Raji (cell line): ENCODE results near the gene ZRANB2.

Experiments
- POLR2A ChIP-seq: IDR thresholded peaks from 2 replicates; pipeline ENCODE4 v1.6.1; 2011; ENCODE audit warnings: low read depth, low read length, control low read depth; ENCODE audit not compliant: insufficient read depth

The ZRANB2 gene, protein sequence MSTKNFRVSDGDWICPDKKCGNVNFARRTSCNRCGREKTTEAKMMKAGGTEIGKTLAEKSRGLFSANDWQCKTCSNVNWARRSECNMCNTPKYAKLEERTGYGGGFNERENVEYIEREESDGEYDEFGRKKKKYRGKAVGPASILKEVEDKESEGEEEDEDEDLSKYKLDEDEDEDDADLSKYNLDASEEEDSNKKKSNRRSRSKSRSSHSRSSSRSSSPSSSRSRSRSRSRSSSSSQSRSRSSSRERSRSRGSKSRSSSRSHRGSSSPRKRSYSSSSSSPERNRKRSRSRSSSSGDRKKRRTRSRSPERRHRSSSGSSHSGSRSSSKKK

DNA sequence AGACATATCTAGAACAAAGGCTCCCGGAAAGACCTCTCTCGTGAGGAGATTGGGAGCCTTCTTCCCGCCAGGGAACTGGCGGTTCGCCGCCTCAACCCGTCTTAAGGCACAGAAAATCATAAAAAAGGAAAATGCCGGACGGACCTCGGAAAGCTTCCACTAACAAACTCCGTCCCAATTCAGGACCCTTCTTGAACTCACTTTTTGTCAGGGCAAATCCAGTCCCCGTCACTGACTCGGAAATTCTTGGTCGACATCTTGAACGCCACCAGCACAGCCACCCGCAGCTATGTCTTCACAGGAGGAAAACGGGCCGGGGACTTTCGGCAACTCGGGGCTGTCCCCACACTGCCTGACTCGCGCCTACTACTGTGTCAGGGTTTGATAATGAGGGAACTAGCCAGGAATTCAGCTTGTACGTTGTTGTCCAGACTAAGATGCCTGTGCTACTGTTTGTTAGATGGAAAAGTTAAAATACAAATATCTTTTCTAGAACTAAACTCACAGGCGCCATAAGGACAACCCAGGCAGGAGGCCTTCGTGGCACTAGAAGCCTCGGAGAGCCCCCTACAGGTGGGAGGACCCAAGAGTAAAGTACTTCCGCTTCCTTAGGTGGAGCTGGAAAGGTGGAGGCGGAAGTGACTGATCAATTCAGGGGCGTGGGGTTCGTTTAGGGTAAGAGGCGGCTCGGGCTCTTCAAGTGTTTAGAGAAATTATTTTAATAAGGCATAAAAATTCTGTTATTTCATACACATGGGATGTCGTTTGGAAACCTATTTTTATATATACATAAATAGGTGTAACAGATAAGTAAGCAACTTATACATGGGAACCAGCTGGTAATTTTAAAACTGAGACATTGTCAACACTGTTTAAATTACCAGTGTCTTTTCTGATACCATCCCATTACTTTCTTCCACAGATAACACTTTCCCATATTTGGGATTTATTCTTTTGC lies at the start of gene ZRANB2:
Gene ZRANB2, minus strand, starts transcription at position 297 of the 958 bp plus-strand sequence. Its CDS starts 40 bp downstream, at position 257.
- TF ChIP-seq POLR2A = peak; percentile 81

DNA sequence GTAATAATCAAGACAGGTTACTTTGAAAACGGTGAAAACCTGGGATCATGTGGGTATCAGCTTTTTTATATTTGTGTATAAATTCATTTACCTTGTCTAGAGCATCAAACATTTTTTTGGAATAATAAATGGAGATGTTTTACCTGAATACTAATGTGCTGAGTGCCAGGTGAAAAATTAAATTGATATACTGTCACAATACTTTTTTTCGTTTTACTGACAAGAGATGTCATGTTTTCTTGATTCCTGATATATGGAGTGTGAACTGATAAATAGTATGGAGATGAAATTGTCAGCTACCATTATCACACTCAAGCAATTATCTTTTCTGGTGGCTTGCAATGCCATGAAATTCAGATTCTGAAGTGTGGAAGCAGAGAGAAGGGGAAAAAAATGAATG lies 47.2 kb upstream of the ZRANB2 start:
- no peak for TF ChIP-seq POLR2A

DNA sequence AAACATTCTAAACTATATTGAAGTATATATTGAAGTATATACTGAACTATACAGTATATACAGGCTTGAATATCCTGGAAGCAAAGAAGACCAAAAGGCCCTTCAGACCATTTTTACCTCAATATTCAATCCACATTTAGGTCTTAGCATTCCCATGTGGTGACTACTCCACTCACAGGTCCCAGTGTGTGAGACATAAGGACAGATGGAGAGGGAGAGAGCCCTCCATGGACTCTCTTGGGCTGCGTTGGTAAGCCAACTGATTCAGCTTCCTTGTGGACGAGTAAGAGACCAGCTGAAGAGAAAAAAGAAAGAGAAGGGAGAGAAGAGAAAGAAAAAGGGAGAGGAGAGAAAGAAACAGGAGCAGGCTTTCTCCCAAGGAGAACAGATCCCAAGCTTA lies 37.3 kb upstream of the ZRANB2 start:
- no peak for TF ChIP-seq POLR2A

- TF ChIP-seq POLR2A = no peak
Observed at GRCh38 chr1:71116729-71117128, 35.9 kb upstream of the ZRANB2 start.

DNA sequence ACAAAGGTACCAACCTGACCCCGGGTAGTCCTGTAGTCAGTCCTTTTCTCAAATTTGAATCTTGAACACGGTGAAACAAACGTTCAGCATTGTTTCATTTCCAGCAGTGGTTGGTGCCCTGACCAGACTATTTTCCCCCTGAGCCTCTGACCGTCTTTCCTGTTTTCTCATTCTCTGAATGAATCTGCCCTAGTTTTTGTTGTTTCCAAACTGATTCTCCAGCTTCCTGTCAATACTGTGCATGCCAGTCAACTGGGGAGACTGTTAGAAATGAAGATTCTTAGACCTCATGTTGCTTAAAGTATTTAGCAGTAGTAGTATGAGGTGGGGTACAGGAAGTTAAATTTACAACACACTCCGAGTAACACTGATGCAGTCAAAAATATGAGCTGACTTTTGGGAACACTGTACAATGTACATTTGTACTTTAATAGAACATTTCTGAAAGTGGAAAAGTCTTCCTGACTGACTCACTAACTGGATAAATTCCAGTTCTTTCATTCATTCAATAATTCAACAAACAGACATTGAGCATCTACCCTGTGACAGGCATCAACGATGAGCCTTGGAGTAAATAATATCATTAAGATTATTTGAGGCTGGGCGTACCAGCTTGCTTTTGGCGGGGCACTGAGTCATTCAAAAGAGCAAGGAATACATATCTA lies 26.0 kb upstream of the ZRANB2 start:
- no peak for TF ChIP-seq POLR2A

DNA sequence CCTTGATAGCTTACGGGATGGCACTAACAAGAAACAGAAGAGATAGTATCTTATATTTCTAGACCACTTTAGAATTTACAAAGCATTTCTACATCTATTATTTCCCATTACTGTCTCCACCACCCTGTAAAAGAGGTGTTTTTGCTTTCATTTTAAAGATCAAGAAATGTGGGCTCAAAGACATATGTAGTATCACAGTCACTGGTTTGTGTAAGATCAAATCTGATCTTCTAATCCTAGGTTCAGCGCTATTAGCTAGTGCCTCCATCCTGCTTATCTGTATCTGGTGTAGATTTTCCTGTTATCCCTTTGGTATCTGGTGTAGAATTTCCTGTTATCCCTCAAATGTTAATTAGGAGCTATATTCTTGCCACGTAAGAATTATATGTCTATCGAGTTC lies 23.6 kb upstream of the ZRANB2 start:
- no peak for TF ChIP-seq POLR2A

GRCh38 chr1:71101839-71102376 lies 21.1 kb upstream of the ZRANB2 start:
- TF ChIP-seq POLR2A = no peak

- TF ChIP-seq POLR2A = no peak
Observed at GRCh38 chr1:71097428-71097827, 16.6 kb upstream of the ZRANB2 start.

DNA sequence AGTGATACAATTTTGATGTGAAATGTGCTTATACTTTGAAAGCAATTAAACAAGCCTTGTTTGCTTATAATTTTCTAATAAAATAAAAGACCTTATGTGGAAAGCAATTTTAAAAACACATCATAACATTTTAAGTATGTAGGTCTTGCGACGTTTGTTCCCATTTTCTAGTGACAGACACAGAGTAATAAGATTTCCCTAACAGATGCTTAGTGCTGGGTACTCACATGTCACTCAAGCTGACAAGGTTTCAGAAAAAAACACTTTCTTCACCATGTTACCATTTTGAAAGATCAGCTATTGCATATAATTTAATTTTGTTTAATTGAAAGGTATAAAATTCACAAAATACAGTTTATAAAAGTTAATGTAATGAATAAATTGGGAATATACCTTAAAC lies 14.1 kb upstream of the ZRANB2 start:
- no peak for TF ChIP-seq POLR2A

GRCh38 chr1:71093938-71094337 lies 13.1 kb upstream of the ZRANB2 start:
- TF ChIP-seq POLR2A = no peak

DNA sequence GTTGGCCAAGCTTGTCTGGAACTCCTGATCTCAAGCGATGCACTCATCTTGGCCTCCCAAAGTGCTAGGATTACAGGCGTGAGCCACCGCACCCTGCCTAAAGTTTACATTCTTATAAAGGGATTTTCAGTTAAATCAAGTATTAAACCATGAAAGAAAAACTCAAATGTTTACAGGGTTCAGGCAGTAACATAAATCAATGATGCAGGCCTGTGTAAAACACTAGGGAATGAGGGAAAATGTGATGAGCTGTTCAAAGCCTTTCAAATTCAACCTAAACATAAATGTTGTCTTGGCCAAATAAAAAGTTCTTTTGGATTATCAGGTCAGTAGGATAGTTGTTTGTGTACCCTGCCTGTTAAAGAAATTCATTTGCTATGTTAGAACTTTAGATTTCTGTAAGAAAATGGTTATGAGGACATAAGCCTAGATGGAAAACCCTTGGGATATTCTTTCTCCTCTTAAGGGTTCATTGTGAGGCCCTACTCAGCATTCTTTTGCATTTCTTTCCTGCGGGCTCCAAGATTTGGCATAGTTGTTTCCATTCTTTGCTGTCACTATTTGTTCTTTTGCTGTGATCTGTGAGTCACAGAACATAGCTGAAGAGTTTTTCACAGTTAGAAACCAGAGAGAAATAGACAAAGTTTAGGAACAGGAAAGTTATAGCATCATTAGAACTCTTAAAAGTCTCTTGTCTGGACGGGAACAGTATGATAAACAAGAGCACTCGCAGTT lies 8.9 kb upstream of the ZRANB2 start:
- no peak for TF ChIP-seq POLR2A

DNA sequence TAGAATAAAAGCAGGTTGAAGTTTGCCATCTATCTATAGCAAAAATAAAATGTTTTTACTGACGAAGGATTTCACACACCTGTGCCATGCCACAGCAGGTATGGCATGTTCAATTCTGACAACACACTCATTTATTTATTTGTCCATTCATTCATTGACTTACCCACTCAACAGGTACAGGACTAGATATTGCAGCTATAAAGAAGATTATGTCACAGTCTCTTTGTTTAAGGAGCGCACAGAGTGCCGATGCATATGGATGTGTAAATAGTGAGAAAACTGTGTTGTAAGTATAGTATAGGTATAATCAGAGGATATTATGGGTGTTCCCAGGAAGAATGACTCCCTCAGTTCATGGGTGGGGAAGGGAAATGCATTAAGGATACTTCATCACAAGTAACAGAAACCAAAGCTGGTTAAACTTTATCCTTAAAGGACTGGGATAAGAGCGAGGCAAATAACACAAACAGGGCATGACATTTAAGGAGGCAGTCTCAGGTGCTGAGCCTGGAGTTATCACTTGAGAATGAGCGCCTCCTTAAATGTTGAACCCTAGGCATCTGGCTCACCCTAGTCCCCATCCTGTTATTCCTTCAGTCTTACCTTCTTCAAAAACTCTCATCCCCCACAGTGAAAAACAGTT lies 7.9 kb upstream of the ZRANB2 start:
- TF ChIP-seq POLR2A = no peak

GRCh38 chr1:71087713-71088112 lies 6.9 kb upstream of the ZRANB2 start:
- TF ChIP-seq POLR2A = no peak

- no peak for TF ChIP-seq POLR2A
Observed at GRCh38 chr1:71087060-71087459, 6.2 kb upstream of the ZRANB2 start.

DNA sequence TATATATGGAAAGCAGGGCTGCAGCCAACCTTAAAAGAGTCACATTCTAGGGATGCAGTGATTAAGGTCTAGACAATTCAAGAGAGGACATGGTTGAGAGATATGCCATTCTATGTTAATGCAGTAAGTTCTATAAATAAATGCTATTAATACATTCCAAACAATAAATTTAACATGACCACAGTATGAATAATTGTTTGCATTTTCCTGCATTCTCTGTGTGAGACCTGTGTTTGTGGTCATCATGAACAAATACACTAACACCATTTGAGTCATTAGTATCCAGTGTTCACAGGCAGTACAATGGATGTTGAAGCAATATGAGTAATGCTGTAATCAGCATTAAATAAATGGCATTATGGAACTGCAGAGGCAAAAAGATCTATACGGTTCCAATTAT lies 5.5 kb upstream of the ZRANB2 start:
- no peak for TF ChIP-seq POLR2A

DNA sequence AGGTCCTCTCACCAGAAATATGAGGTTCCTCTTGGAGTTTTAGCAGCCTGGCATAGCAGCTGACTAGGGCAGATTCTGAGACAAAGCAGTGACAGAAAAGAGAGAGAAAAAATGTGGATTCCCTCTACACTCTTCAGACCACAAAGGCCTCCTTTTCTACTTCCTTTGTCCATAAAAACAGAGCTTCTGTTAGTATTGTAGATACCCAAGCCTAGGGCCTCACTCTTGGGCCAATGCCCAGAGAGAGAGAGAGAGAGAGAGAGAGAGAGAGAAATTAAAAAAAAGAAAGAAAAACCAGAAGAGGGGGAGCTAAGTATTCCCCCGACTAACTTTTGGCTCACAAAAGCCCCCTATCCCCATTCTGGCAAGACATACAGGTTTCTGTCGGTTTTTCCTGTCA lies 2.4 kb upstream of the ZRANB2 start:
- no peak for TF ChIP-seq POLR2A
